Activated CD8-positive, alpha-beta T cell treated with anti-CD3 and anti-CD28 coated beads, Interleukin-2, amount 10 ng/mL, durations not matched to agents 7 days and 5 days (primary cell): ENCODE data around the gene MAMSTR. TPM values are rescaled to one million over a fixed set of nuclear protein-coding genes. Genes with fewer than 3 reads are reported as not detected.

Experiments used
- ATAC-seq: fragments of 150-1000 bp; cut with Tn5 transposase; one replicate; pipeline ENCODE4 v1.10.0; 2021; ENCODE audit warnings: moderate library complexity
- CTCF ChIA-PET: fragments of 350-600 bp; sonication (Branson Sonifier 250); formaldehyde crosslinking; loops from one replicate; lab custom pipeline; 2021; ENCODE audit warnings: antibody characterized with exemption; lab: Charles Lee
- POLR2A ChIA-PET: fragments of 350-600 bp; sonication (Branson Sonifier 250); formaldehyde crosslinking; loops from one replicate; lab custom pipeline; 2021; ENCODE audit warnings: antibody characterized with exemption; lab: Charles Lee
- DNase-seq: peaks from one replicate; pipeline ENCODE4 v3.0.0-alpha.2; 2020
- H3K27ac Mint-ChIP-seq: one replicate; pipeline ENCODE4 v1.8.0; 2021; ENCODE audit warnings: mild to moderate bottlenecking, mixed read lengths
- H3K27me3 Mint-ChIP-seq: one replicate; pipeline ENCODE4 v1.8.0; 2021; ENCODE audit warnings: low read depth, mixed read lengths
- H3K36me3 Mint-ChIP-seq: one replicate; pipeline ENCODE4 v1.8.0; 2021; ENCODE audit warnings: low read depth, mixed read lengths
- H3K4me1 Mint-ChIP-seq: one replicate; pipeline ENCODE4 v1.8.0; 2021; ENCODE audit warnings: low read depth, mixed read lengths
- H3K4me3 Mint-ChIP-seq: one replicate; pipeline ENCODE4 v1.8.0; 2021; ENCODE audit warnings: mild to moderate bottlenecking, mixed read lengths
- H3K9me3 Mint-ChIP-seq: one replicate; pipeline ENCODE4 v1.8.0; 2022; ENCODE audit warnings: mixed read lengths; ENCODE audit not compliant: insufficient read depth
- total RNA-seq, 2 experiments: library from RNA; stranded (reverse); gene quantifications; one replicate each; pipeline ENCODE4 v1.2.3, GENCODE V29; 2021

The MAMSTR gene
- total RNA-seq, 2 experiments from 2014 or later = 0.79 to 1.3 TPM

- Mint-ChIP-seq H3K9me3 (no peaks in the 10 kb centered on the region), H3K36me3 (peaks cover 4% of the 10 kb centered on the region), H3K4me1 (peaks cover 19% of the 10 kb centered on the region), H3K27ac (peak overlapping the region; percentile 87), H3K4me3 (peak overlapping the region; percentile 89), H3K27me3 (peaks cover 2% of the 10 kb centered on the region)
- ATAC-seq (no peak), DNase-seq (no peak)
- CTCF ChIA-PET = interaction anchor here (1.1 to 1.9 kb wide), 3 partner anchors 9 to 278 kb away, joined by 4 read pairs; partner anchors contain the start of genes GYS1 and RUVBL2
- POLR2A ChIA-PET = interaction anchor here (1.0 to 1.1 kb wide), 2 partner anchors 10 to 22 kb away, joined by 3 read pairs; no protein-coding TSS in a partner anchor
Observed at GRCh38 chr19:48714759-48715675, 4.5 kb downstream of the MAMSTR start.

- peaks cover 4% of the 10 kb centered on the region for H3K36me3 Mint-ChIP-seq
- CTCF ChIA-PET = interaction anchor here (1.0 to 2.6 kb wide), 5 partner anchors 10 to 738 kb away, joined by 3 to 13 read pairs (median 4); partner anchors contain the start of genes GYS1, PIH1D1 and RUVBL2
- ATAC-seq = peak; percentile 95
- no peaks in the 10 kb centered on the region for H3K9me3 Mint-ChIP-seq
- H3K27ac Mint-ChIP-seq = peak overlapping the region; percentile 87
- DNase-seq = peak; percentile 99
- peaks cover 19% of the 10 kb centered on the region for H3K4me1 Mint-ChIP-seq
- POLR2A ChIA-PET = interaction anchor here (0.6 to 1.6 kb wide), 5 partner anchors 11 to 158 kb away, joined by 3 to 5 read pairs (median 3); partner anchors contain the start of gene PPP1R15A
- H3K27me3 Mint-ChIP-seq = peaks cover 2% of the 10 kb centered on the region
- H3K4me3 Mint-ChIP-seq = peak overlapping the region; percentile 89
Observed at GRCh38 chr19:48713864-48714755, 5.4 kb downstream of the MAMSTR start.

- peak overlapping the region; percentile 74 for H3K27ac Mint-ChIP-seq
- peak overlapping the region; percentile 89 for H3K4me3 Mint-ChIP-seq
- no peaks in the 10 kb centered on the region for H3K27me3 Mint-ChIP-seq
- DNase-seq = no peak
- CTCF ChIA-PET = interaction anchor here (0.6 to 2.6 kb wide), 6 partner anchors 15 to 739 kb away, joined by 3 to 13 read pairs (median 4); partner anchors contain the start of genes CA11, GYS1, HSD17B14 and PIH1D1
- peaks cover 19% of the 10 kb centered on the region for H3K4me1 Mint-ChIP-seq
- H3K9me3 Mint-ChIP-seq = no peaks in the 10 kb centered on the region
- no peak for ATAC-seq
- POLR2A ChIA-PET = interaction anchor here (0.6 to 1.6 kb wide), 4 partner anchors 11 to 159 kb away, joined by 3 to 5 read pairs (median 4); partner anchors contain the start of gene PPP1R15A
- peaks cover 4% of the 10 kb centered on the region for H3K36me3 Mint-ChIP-seq
Observed at GRCh38 chr19:48713041-48713863, 6.3 kb downstream of the MAMSTR start.

GRCh38 chr19:48711106-48711662 lies 8.3 kb downstream of the MAMSTR start:
- H3K27ac Mint-ChIP-seq = no peak overlapping the region
- no peaks in the 10 kb centered on the region for H3K9me3 Mint-ChIP-seq
- H3K4me3 Mint-ChIP-seq = no peak overlapping the region
- H3K4me1 Mint-ChIP-seq = peaks cover 19% of the 10 kb centered on the region
- ChIA-PET POLR2A (no interaction called here), CTCF (interaction anchor here (1.2 to 1.5 kb wide), 2 partner anchors 14 to 16 kb away, joined by 3 read pairs; no protein-coding TSS in a partner anchor)
- ATAC-seq = no peak
- H3K36me3 Mint-ChIP-seq = peaks cover 4% of the 10 kb centered on the region
- no peak for DNase-seq
- H3K27me3 Mint-ChIP-seq = no peaks in the 10 kb centered on the region

- DNase-seq (no peak), ATAC-seq (no peak)
- Mint-ChIP-seq H3K4me1 (peaks cover 6% of the 10 kb centered on the region), H3K27ac (no peak overlapping the region), H3K9me3 (no peaks in the 10 kb centered on the region), H3K27me3 (no peaks in the 10 kb centered on the region), H3K36me3 (peaks cover 7% of the 10 kb centered on the region), H3K4me3 (no peak overlapping the region)
- ChIA-PET CTCF (no interaction called here), POLR2A (no interaction called here)
Observed at GRCh38 chr19:48708471-48708870, 11.1 kb downstream of the MAMSTR start.

- peaks cover 4% of the 10 kb centered on the region for H3K36me3 Mint-ChIP-seq
- ChIA-PET CTCF (no interaction called here), POLR2A (no interaction called here)
Observed at GRCh38 chr19:48705431-48705830, 14.1 kb downstream of the MAMSTR start.

GRCh38 chr19:48703316-48703715 lies 16.2 kb downstream of the MAMSTR start:
- ChIA-PET POLR2A (no interaction called here), CTCF (no interaction called here)
- no peak for DNase-seq
- Mint-ChIP-seq H3K9me3 (no peaks in the 10 kb centered on the region), H3K4me3 (no peak overlapping the region), H3K36me3 (peaks cover 4% of the 10 kb centered on the region), H3K27me3 (no peaks in the 10 kb centered on the region), H3K27ac (no peak overlapping the region), H3K4me1 (no peaks in the 10 kb centered on the region)
- ATAC-seq = no peak

More at GRCh38 chr19:48705431-48705830, 14.1 kb downstream of the MAMSTR start:
- Mint-ChIP-seq H3K9me3 (no peaks in the 10 kb centered on the region), H3K27ac (no peak overlapping the region), H3K27me3 (no peaks in the 10 kb centered on the region), H3K4me1 (no peaks in the 10 kb centered on the region), H3K4me3 (no peak overlapping the region)
- ATAC-seq = no peak
- DNase-seq = no peak

GRCh38 chr19:48702701-48703100 lies 16.8 kb downstream of the MAMSTR start:
- CTCF ChIA-PET = no interaction called here
- DNase-seq (no peak), ATAC-seq (no peak)
- H3K27me3 Mint-ChIP-seq = no peaks in the 10 kb centered on the region
- peaks cover 4% of the 10 kb centered on the region for H3K36me3 Mint-ChIP-seq
- POLR2A ChIA-PET = no interaction called here
- H3K4me1 Mint-ChIP-seq = no peaks in the 10 kb centered on the region
- H3K4me3 Mint-ChIP-seq = no peak overlapping the region
- no peak overlapping the region for H3K27ac Mint-ChIP-seq
- H3K9me3 Mint-ChIP-seq = no peaks in the 10 kb centered on the region

GRCh38 chr19:48698046-48698445 lies 21.5 kb downstream of the MAMSTR start:
- Mint-ChIP-seq H3K36me3 (no peaks in the 10 kb centered on the region), H3K27ac (no peak overlapping the region), H3K4me3 (no peak overlapping the region), H3K4me1 (peaks cover 5% of the 10 kb centered on the region), H3K27me3 (peaks cover 14% of the 10 kb centered on the region), H3K9me3 (no peaks in the 10 kb centered on the region)
- ChIA-PET CTCF (interaction anchor here (1.0 to 1.1 kb wide), 2 partner anchors 15 to 23 kb away, joined by 3 read pairs; no protein-coding TSS in a partner anchor), POLR2A (no interaction called here)
- DNase-seq (no peak), ATAC-seq (no peak)

GRCh38 chr19:48696353-48697010 lies 23.0 kb downstream of the MAMSTR start:
- DNase-seq (no peak), ATAC-seq (peak; percentile 49)
- Mint-ChIP-seq H3K36me3 (no peaks in the 10 kb centered on the region), H3K4me1 (peaks cover 5% of the 10 kb centered on the region), H3K9me3 (no peaks in the 10 kb centered on the region), H3K4me3 (no peak overlapping the region), H3K27me3 (peaks cover 14% of the 10 kb centered on the region), H3K27ac (no peak overlapping the region)
- ChIA-PET POLR2A (no interaction called here), CTCF (interaction anchor here (1.2 kb wide), 1 partner anchor 21 kb away, joined by 5 read pairs; no protein-coding TSS in a partner anchor)
